Astrocyte of the hippocampus (primary cell): Measurements from ENCODE around the gene MRTO4.
"Not testable (repeated sequence)": the region's sequence is repeated elsewhere in the genome, so short reads cannot be mapped to it uniquely, and the experiment has no call there.

Source experiments
- DNase-seq: peaks from one replicate; pipeline ENCODE4 v3.0.0; 2011; ENCODE audit warnings: low read depth, low spot score

Gene MRTO4

GRCh38 chr1:19222979-19223824, 28.4 kb upstream of the MRTO4 start:
- DNase-seq = peak; percentile 19

- no peak for DNase-seq
Measured at GRCh38 chr1:19229229-19229628, 22.4 kb upstream of the MRTO4 start.

GRCh38 chr1:19229828-19230325, 21.7 kb upstream of the MRTO4 start:
- DNase-seq = no peak

GRCh38 chr1:19231736-19232523, 19.7 kb upstream of the MRTO4 start:
- not testable (repeated sequence) for DNase-seq

- DNase-seq = peak; percentile 74
Measured at GRCh38 chr1:19232524-19232846, 19.1 kb upstream of the MRTO4 start.

- DNase-seq = no peak
Measured at GRCh38 chr1:19234224-19234623, 17.4 kb upstream of the MRTO4 start.

- no peak for DNase-seq
Measured at GRCh38 chr1:19239876-19240275, 11.7 kb upstream of the MRTO4 start.

GRCh38 chr1:19240673-19241538, 10.7 kb upstream of the MRTO4 start:
- DNase-seq = peak; percentile 56

GRCh38 chr1:19250629-19251304, 838 bp upstream of the MRTO4 start:
- DNase-seq = peak; percentile 10

- peak; percentile 69 for DNase-seq
Measured at GRCh38 chr1:19254416-19254815, 2.8 kb downstream of the MRTO4 start.

- no peak for DNase-seq
Measured at GRCh38 chr1:19255288-19255687, 3.7 kb downstream of the MRTO4 start.

- not testable (repeated sequence) for DNase-seq
Measured at GRCh38 chr1:19256301-19256700, 4.7 kb downstream of the MRTO4 start.

GRCh38 chr1:19257178-19257914, 5.7 kb downstream of the MRTO4 start:
- no peak for DNase-seq

GRCh38 chr1:19258353-19258752, 6.7 kb downstream of the MRTO4 start:
- no peak for DNase-seq

- peak; percentile 63 for DNase-seq
Measured at GRCh38 chr1:19260211-19261138, 8.9 kb downstream of the MRTO4 start.

GRCh38 chr1:19262047-19262446, 10.4 kb downstream of the MRTO4 start:
- DNase-seq = no peak

- DNase-seq = no peak
Measured at GRCh38 chr1:19262744-19263143, 11.1 kb downstream of the MRTO4 start.

- DNase-seq = no peak
Measured at GRCh38 chr1:19268445-19268844, 16.8 kb downstream of the MRTO4 start.
